Retinal pigment epithelial cell (primary cell): Measurements from ENCODE around the gene CDK17.
A peak's percentile ranks its signal among the peaks of the same experiment; 100 is the strongest.

Source experiments
- DNase-seq: peaks from one replicate; pipeline ENCODE4 v3.0.0-alpha.2; 2010; ENCODE audit warnings: low read depth
- H3K4me3 ChIP-seq: 2 replicates; pipeline ENCODE4 v1.5.1; 2011; ENCODE audit warnings: mild to moderate bottlenecking, low read length, control low read depth, moderate library complexity
- CTCF ChIP-seq: conservative IDR thresholded peaks from 2 replicates; pipeline ENCODE4 v1.5.1; 2011; ENCODE audit warnings: low read depth, low read length, control low read depth, inconsistent platforms

CDK17 gene

DNA sequence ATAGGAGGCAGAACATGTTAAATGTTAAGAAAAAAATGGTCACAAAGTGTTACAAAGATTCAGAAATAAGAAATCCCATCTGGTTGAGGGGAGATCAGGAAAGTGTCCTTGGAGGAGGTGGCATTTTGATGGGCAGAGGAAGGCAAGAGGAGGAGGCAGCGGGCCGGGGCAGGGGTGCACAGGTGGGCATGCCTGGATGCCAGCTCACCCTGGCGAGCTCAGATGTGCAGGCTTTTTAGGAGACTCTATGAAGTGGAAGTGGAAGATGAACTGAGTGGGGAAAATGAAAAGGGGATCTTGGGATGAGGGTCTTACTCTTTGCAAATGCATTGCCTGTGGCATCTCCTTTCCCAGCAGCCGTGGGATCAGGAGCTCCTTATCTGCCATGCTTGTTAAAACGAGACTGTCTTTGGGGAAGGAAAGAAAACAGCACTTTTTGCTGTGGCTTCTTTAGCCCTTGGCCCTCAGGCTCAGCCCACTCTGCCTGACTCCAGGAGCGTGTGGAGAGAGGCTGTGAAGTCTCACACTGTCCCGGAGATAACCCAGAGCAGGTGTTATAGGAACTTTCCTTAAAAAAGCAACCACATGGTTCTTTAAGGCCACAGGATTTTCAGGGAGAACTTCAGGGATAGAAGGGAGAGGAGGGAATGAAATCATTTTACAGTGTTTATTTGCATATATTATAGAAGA lies 143.4 kb downstream of the CDK17 start:
- DNase-seq = no peak
- no peak for TF ChIP-seq CTCF
- no peak overlapping the region for H3K4me3 ChIP-seq

GRCh38 chr12:96255077-96255476 lies 145.2 kb downstream of the CDK17 start:
- TF ChIP-seq CTCF = no peak
- DNase-seq = no peak
- no peak overlapping the region for H3K4me3 ChIP-seq

DNA sequence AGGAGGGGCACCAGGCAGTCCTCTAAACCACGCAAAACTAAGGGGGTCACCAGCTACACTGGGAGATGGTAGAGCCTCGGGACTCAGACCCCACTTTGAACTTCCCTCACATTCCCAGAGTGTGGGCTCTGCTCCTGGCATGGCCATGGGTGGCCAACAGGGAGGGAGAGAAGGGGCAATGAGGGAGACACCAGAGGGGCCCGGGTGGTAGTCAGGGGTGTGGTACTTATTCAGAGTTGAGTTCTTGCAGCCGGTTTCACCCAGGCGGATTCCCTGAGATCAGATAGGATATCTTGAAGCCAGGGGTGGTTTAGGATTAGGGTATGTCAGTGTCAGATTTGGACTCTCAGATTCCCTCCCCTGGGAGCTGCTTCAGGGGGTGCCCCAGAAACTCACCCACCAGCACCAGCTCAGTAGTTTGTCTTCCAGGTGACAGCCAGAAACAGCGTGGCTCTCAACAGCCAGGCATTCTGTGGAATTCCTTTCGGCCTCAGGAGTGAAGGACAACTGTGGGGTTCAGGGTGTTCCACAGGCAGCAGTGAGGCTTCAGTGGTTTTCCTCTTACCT lies 150.0 kb downstream of the CDK17 start:
- H3K4me3 ChIP-seq = no peak overlapping the region
- TF ChIP-seq CTCF = no peak
- DNase-seq = no peak

GRCh38 chr12:96249196-96250118 lies 150.8 kb downstream of the CDK17 start:
- no peak for TF ChIP-seq CTCF
- H3K4me3 ChIP-seq = no peak overlapping the region
- DNase-seq = peak; percentile 72

- no peak overlapping the region for H3K4me3 ChIP-seq
- DNase-seq = no peak
- no peak for TF ChIP-seq CTCF
Measured at GRCh38 chr12:96248136-96248931, 151.9 kb downstream of the CDK17 start.

- no peak for DNase-seq
- TF ChIP-seq CTCF = no peak
Measured at GRCh38 chr12:96247563-96247962, 152.7 kb downstream of the CDK17 start.

More at GRCh38 chr12:96247563-96247962, 152.7 kb downstream of the CDK17 start:
- no peak overlapping the region for H3K4me3 ChIP-seq
